ENCODE results near the gene MRTFB. TPM values are rescaled to one million over a fixed set of nuclear protein-coding genes. Genes with fewer than 3 reads are reported as not detected.

The MRTFB gene
- total RNA-seq, 4 donors from 2014 or later, result 17.1 to 77.8 (median 21.9) TPM

GRCh38 chr16:14199199-14199598 lies 128.1 kb downstream of the MRTFB start:
- TF ChIP-seq POLR2A (IDR thresholded peaks at IDR 0.05), result no peak
- TF ChIP-seq CTCF (IDR thresholded peaks at IDR 0.05), result no peak
- intact Hi-C loops (cut with DNase I), result loop anchor here (10.0 kb wide), 1 partner anchor 56 kb away; no protein-coding TSS in a partner anchor
- Histone ChIP-seq H3K9me3 (no peaks in the 10 kb centered on the region), H3K36me3 (no peaks in the 10 kb centered on the region), H3K4me1 (peaks cover 7 to 60% (median 19%) of the 10 kb centered on the region in 3 donors), H3K4me3 (no peak overlapping the region), H3K27ac (no peak overlapping the region), H3K27me3 (no peaks in the 10 kb centered on the region)
- WGBS, 2 donors, result 74 to 77% methylated on average over 4 of the region's 4 CpGs
- DNase-seq, result no peak

DNA sequence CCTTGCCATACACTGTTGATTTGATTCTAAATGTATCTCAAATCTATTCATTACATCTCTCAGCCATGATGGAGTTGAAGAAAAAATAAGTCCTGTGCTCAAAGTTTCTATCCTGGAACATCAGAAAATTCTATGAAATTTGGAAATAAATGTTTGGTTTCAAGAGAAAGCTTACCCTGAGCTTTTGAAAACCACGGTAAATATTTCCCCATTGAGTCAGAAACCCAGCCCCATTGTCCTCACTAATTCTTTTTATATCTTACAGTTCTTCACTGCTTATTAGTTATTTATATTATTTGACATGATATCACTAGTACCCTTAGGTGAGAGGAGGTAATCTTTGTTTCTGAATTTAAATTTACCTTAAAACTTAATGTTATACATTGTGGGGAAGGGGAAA lies 128.5 kb downstream of the MRTFB start:
- Histone ChIP-seq H3K27ac (no peak overlapping the region), H3K27me3 (no peaks in the 10 kb centered on the region), H3K36me3 (no peaks in the 10 kb centered on the region), H3K9me3 (no peaks in the 10 kb centered on the region), H3K4me1 (peaks cover 7 to 58% (median 19%) of the 10 kb centered on the region in 3 donors), H3K4me3 (no peak overlapping the region)
- no peak for TF ChIP-seq CTCF (IDR thresholded peaks at IDR 0.05)
- TF ChIP-seq POLR2A (IDR thresholded peaks at IDR 0.05), result no peak
- DNase-seq, result no peak
- whole genome bisulfite sequencing, 2 donors, result 53 to 56% methylated on average over 1 of the region's 1 CpG
- intact Hi-C loops (cut with DNase I), result loop anchor here (10.0 kb wide), 1 partner anchor 55 kb away; no protein-coding TSS in a partner anchor

DNA sequence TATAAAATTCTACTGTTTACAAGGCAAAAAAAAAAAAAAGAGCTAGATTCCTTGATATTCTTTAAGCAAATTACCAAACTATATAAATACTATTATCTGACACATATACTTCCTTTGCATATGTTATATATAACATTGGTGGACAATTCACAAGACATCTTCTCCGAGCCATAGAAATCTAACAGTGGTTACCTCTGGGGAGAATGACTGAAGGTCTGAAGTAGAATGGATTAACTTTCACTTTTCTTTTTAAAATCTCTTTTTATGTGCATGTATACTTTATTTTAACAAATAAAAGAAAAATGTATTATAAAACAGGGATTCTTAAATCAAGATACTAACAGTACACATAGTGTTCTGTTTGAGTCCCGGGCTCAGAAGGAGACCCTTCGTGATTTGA lies 131.0 kb downstream of the MRTFB start:
- peaks cover 7 to 42% (median 19%) of the 10 kb centered on the region in 3 donors for H3K4me1 ChIP-seq
- intact Hi-C loops (cut with DNase I), result no loop called here
- TF ChIP-seq CTCF (IDR thresholded peaks at IDR 0.05), result no peak
- no peak for TF ChIP-seq POLR2A (IDR thresholded peaks at IDR 0.05)
- peak overlapping the region in 2 of 4 donors; percentile 2 to 50 for H3K4me3 ChIP-seq
- no peaks in the 10 kb centered on the region for H3K9me3 ChIP-seq
- H3K27ac ChIP-seq, result peak overlapping the region in 3 of 4 donors; percentile 40 to 56 (median 49)
- WGBS, 2 donors, result 41 to 45% methylated on average over 3 of the region's 3 CpGs
- DNase-seq, result no peak
- no peaks in the 10 kb centered on the region for H3K36me3 ChIP-seq
- H3K27me3 ChIP-seq, result no peaks in the 10 kb centered on the region

- DNase-seq, result no peak
- Histone ChIP-seq H3K27me3 (no peaks in the 10 kb centered on the region), H3K36me3 (no peaks in the 10 kb centered on the region), H3K27ac (peak overlapping the region in 3 of 4 donors; percentile 40 to 56 (median 49)), H3K4me3 (peak overlapping the region in 1 of 4 donors; percentile 50), H3K9me3 (no peaks in the 10 kb centered on the region), H3K4me1 (peaks cover 7 to 42% (median 19%) of the 10 kb centered on the region in 3 donors)
- TF ChIP-seq CTCF (IDR thresholded peaks at IDR 0.05) (peak in 5 of 6 experiments; percentile 26 to 67 (median 57)), POLR2A (IDR thresholded peaks at IDR 0.05) (no peak)
- intact Hi-C loops (cut with DNase I), result no loop called here
These were observed 131.6 kb downstream of the MRTFB start for GRCh38 chr16:14202697-14203096.

- peak overlapping the region in 3 of 4 donors; percentile 40 to 56 (median 49) for H3K27ac ChIP-seq
These were observed 132.0 kb downstream of the MRTFB start for GRCh38 chr16:14203166-14203565.

More at GRCh38 chr16:14203166-14203565, 132.0 kb downstream of the MRTFB start:
- intact Hi-C loops (cut with DNase I), result no loop called here
- peaks cover 7 to 39% (median 19%) of the 10 kb centered on the region in 3 donors for H3K4me1 ChIP-seq
- WGBS, 2 donors, result 41 to 52% methylated on average over 2 of the region's 2 CpGs
- H3K27me3 ChIP-seq, result no peaks in the 10 kb centered on the region
- no peak for DNase-seq
- TF ChIP-seq POLR2A (IDR thresholded peaks at IDR 0.05) (no peak), CTCF (IDR thresholded peaks at IDR 0.05) (no peak)
- no peaks in the 10 kb centered on the region for H3K9me3 ChIP-seq
- no peaks in the 10 kb centered on the region for H3K36me3 ChIP-seq
- no peak overlapping the region for H3K4me3 ChIP-seq
